Islet of Langerhans (tissue), 1 donor: ENCODE measurements around the gene DLGAP1.

Experiments used
- FAIRE-seq: peaks from one replicate; lab custom pipeline; 2011; peaks lifted over from hg19 to GRCh38; lab: Jason Lieb, UNC

Gene DLGAP1

GRCh38 chr18:3760741-3761140 lies 694.4 kb downstream of the DLGAP1 start:
- FAIRE-seq = no peak

GRCh38 chr18:3759099-3759498 lies 696.0 kb downstream of the DLGAP1 start:
- FAIRE-seq = no peak

- no peak for FAIRE-seq
Observed at GRCh38 chr18:3758531-3758930, 696.6 kb downstream of the DLGAP1 start.

GRCh38 chr18:3757361-3757760 lies 697.7 kb downstream of the DLGAP1 start:
- no peak for FAIRE-seq

- FAIRE-seq = no peak
Observed at GRCh38 chr18:3753106-3753505, 702.0 kb downstream of the DLGAP1 start.

- no peak for FAIRE-seq
Observed at GRCh38 chr18:3748086-3748485, 707.0 kb downstream of the DLGAP1 start.

GRCh38 chr18:3747176-3747973 lies 707.7 kb downstream of the DLGAP1 start:
- FAIRE-seq = no peak

- FAIRE-seq = no peak
Observed at GRCh38 chr18:3742541-3742940, 712.6 kb downstream of the DLGAP1 start.

GRCh38 chr18:3741333-3741732 lies 713.8 kb downstream of the DLGAP1 start:
- FAIRE-seq = no peak

- no peak for FAIRE-seq
Observed at GRCh38 chr18:3728704-3729437, 726.2 kb downstream of the DLGAP1 start.

GRCh38 chr18:3727274-3727673 lies 727.8 kb downstream of the DLGAP1 start:
- FAIRE-seq = no peak

- FAIRE-seq = peak; percentile 80
Observed at GRCh38 chr18:3726238-3726951, 728.7 kb downstream of the DLGAP1 start.

GRCh38 chr18:3725115-3725514 lies 730.0 kb downstream of the DLGAP1 start:
- no peak for FAIRE-seq

- no peak for FAIRE-seq
Observed at GRCh38 chr18:3723554-3723953, 731.6 kb downstream of the DLGAP1 start.

GRCh38 chr18:3722649-3723433 lies 732.3 kb downstream of the DLGAP1 start:
- peak; percentile 24 for FAIRE-seq

- FAIRE-seq = no peak
Observed at GRCh38 chr18:3721771-3722648, 733.1 kb downstream of the DLGAP1 start.

- peak; percentile 38 for FAIRE-seq
Observed at GRCh38 chr18:3720818-3721545, 734.1 kb downstream of the DLGAP1 start.

- FAIRE-seq = no peak
Observed at GRCh38 chr18:3720159-3720558, 734.9 kb downstream of the DLGAP1 start.

- FAIRE-seq = no peak
Observed at GRCh38 chr18:3717376-3718025, 737.6 kb downstream of the DLGAP1 start.

GRCh38 chr18:3716116-3716660 lies 738.9 kb downstream of the DLGAP1 start:
- no peak for FAIRE-seq
